ENCODE results near the gene EP300.

DNA sequence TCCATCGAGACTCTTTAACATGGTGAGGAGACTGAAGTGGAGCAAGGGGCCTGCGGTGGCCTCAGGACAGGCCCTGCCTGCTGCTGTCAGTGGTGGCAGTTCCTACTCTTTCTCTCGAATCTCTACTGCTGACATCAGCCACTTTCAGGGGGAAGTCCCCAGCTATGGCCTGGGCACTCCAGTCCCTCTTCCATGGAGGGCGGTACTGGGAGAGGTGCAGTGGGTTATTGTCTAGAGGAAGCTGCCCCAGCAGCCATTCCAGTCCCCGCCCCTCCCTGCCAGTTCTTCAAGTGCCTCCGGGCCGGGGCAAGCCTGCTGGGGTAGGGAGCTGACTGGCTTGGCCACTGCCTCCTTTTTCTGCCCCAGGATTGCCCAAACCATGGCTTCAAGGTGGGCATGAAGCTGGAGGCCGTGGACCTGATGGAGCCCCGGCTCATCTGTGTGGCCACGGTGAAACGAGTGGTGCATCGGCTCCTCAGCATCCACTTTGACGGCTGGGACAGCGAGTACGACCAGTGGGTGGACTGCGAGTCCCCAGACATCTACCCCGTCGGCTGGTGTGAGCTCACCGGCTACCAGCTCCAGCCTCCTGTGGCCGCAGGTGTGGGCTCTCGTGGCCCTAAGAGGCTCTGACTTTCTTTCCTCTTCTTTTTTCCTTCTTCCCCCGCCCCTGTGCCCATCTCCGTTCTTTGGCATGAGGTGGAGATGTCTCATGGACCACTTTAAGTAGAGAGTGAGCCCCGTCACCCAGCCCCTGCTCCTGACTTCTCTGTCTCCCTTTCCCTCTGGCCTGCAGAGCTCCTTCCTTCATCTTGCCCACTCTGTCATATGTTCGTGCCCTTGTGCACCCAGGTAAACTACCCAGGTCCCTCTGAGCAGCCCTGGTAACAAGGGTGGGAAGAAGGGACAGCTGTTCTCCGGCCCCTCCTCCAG, 134.6 kb downstream of the EP300 start:
- TF ChIP-seq CTCF (IDR thresholded peaks at IDR 0.05; ENCODE audit: poor library complexity) (no peak), EZH2phosphoT487 (IDR thresholded peaks at IDR 0.05; ENCODE audit: low read depth, severe bottlenecking, unreplicated experiment) (no peak)

All from hepatocyte (in vitro differentiated cells).